OCI-LY7 (cell line): ENCODE data around the gene TRMT61A. TPM values are rescaled to one million over a fixed set of nuclear protein-coding genes. Genes with fewer than 3 reads are reported as not detected.

ENCODE experiments used
- BruUV-seq: library from RNA; stranded (reverse); fragments of 400-500 nt; replicated peaks from 2 replicates; lab custom pipeline; 2021; lab: Mats Ljungman, UMichigan
- CTCF ChIA-PET: fragments of 300-600 bp; sonication (Branson Sonifier 250); formaldehyde crosslinking; loops from one replicate; lab custom pipeline; 2022; ENCODE audit warnings: antibody characterized with exemption; ENCODE audit not compliant: unreplicated experiment; lab: Charles Lee
- POLR2A ChIA-PET: fragments of 300-600 bp; sonication (Branson Sonifier 250); formaldehyde crosslinking; loops from one replicate; lab custom pipeline; 2022; ENCODE audit warnings: antibody characterized with exemption; lab: Charles Lee
- DNase-seq: peaks from one replicate; pipeline ENCODE4 v3.0.0-alpha.2; 2015; ENCODE audit warnings: low spot score
- H2AFZ ChIP-seq: fragments of 200-600 bp; sonication (generic), shearing (Covaris generic); 2 replicates; pipeline ENCODE4 v1.6.1; 2014; ENCODE audit warnings: mild to moderate bottlenecking, antibody characterized with exemption, low read length, moderate library complexity
- H3K27ac ChIP-seq: fragments of 200-600 bp; sonication (generic); 2 replicates; pipeline ENCODE4 v1.5.1; 2014; ENCODE audit warnings: mixed run types, low read depth, mild to moderate bottlenecking, moderate library complexity, low read length, inconsistent platforms; ENCODE audit not compliant: poor library complexity, severe bottlenecking
- H3K36me3 ChIP-seq: fragments of 200-600 bp; sonication (generic); 2 replicates; pipeline ENCODE4 v1.6.1; 2014; ENCODE audit warnings: mild to moderate bottlenecking, antibody characterized with exemption, low read length, moderate library complexity, mixed read lengths; ENCODE audit not compliant: insufficient read depth
- H3K4me1 ChIP-seq: fragments of 200-600 bp; sonication (generic); 2 replicates; pipeline ENCODE4 v1.5.1; 2014; ENCODE audit warnings: mild to moderate bottlenecking, low read length; ENCODE audit not compliant: insufficient read depth, poor library complexity, severe bottlenecking
- H3K4me2 ChIP-seq: fragments of 200-600 bp; sonication (generic); 2 replicates; pipeline ENCODE4 v1.6.1; 2014; ENCODE audit warnings: mild to moderate bottlenecking, low read length
- H3K4me3 ChIP-seq: fragments of 200-600 bp; sonication (generic); 2 replicates; pipeline ENCODE4 v1.5.1; 2014; ENCODE audit warnings: mild to moderate bottlenecking, low read depth, low read length; ENCODE audit not compliant: poor library complexity, severe bottlenecking
- H3K79me2 ChIP-seq: fragments of 200-600 bp; sonication (generic); 2 replicates; pipeline ENCODE4 v1.6.1; 2016; ENCODE audit warnings: low read depth, mild to moderate bottlenecking, low read length, moderate library complexity, mixed read lengths; ENCODE audit not compliant: insufficient read depth
- H3K9me2 ChIP-seq: fragments of 200-600 bp; sonication (generic); 2 replicates; pipeline ENCODE4 v1.6.1; 2016; ENCODE audit warnings: mild to moderate bottlenecking, low read length, mixed read lengths; ENCODE audit not compliant: insufficient read depth
- H3K9me3 ChIP-seq: fragments of 200-600 bp; sonication (generic); 2 replicates; pipeline ENCODE4 v1.6.1; 2014; ENCODE audit warnings: mild to moderate bottlenecking, mixed run types, low read length, mixed read lengths
- H4K20me1 ChIP-seq: fragments of 200-600 bp; sonication (generic); 2 replicates; pipeline ENCODE4 v1.6.1; 2014; ENCODE audit warnings: mild to moderate bottlenecking, antibody characterized with exemption, low read length, moderate library complexity, mixed read lengths; ENCODE audit not compliant: insufficient read depth
- EZH2phosphoT487 ChIP-seq: fragments of 200-600 bp; sonication (generic); IDR thresholded peaks from 2 replicates; pipeline ENCODE4 v1.6.1; 2018; ENCODE audit warnings: low read depth, borderline replicate concordance, mild to moderate bottlenecking, mixed run types, antibody characterized with exemption, low read length, moderate library complexity, mixed read lengths
- intact Hi-C: fragments of 100-400 bp; cut with micrococcal nuclease; formaldehyde crosslinking; loops from one replicate; pipeline ENCODE4 v1.10.0; 2022; ENCODE audit not compliant: unreplicated experiment
- total RNA-seq, 2 experiments: library from RNA; depleted of rRNA in 1 of 2; stranded (reverse); fragments of >200 nt in 1 of 2; shearing (Covaris generic) in 1 of 2; gene quantifications; 2 replicates each; pipeline ENCODE4 v1.2.3, GENCODE V29; 2014 to 2022
- TF ChIP-seq, protein P1 (sequence below): fragments of 200-600 bp; sonication (generic); conservative IDR thresholded peaks from 2 replicates; pipeline ENCODE4 v1.5.1; 2014; ENCODE audit warnings: mild to moderate bottlenecking, antibody characterized with exemption, low read length, moderate library complexity, mixed read lengths

Gene TRMT61A
- total RNA-seq, 2 experiments from 2014 or later: 13.1 to 17.1 TPM

DNA sequence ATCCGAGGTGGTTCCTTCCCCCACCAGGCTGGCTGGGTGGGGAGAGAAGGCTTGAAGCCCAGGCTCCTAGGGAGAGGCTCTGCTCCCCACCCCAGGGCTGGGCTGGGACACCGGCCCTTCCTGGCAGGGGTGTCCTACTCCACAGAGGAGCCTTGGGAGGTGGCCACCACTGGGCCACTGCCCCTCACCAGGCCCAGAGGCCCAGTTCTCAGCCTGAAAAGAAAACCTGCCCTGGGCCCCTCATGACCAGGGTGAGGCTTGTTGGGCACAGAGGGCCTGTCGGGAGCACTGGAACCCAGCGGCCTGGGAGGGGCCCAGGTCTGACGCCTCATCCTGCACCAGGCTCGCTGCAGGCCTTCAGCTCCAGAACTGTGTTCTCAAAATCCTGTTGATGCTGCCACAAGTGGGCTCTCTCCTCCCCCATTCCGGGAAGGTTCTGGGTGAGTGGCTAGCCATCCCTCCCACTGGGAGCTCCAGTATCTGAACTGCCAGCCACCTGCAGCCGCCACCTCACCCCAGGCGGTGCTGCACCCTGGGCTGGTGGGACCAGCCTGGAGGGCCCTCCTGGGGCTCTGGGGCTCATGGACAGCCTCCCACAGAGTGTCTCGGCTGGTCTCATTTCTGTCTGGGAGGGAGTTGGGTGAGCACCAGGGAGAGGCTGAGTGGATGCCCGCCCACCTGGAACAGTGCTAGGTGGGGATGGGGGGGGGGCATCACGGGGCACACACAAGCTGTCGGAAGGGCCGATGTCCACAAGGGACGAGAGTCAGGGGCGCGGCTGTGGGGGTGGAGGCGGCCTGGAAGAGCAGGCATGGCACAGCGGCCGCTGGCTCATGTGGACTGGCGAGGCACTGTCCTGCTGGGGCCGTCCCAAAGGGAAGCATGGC, 21.7 kb downstream of the TRMT61A start:
- ChIA-PET POLR2A (interaction anchor here (0.6 kb wide), 1 partner anchor 164 kb away, joined by 3 read pairs; no protein-coding TSS in a partner anchor), CTCF (interaction anchor here (0.6 kb wide), 1 partner anchor 29 kb away, joined by 3 read pairs; no protein-coding TSS in a partner anchor)
- no peak overlapping the region for H3K4me2 ChIP-seq

DNA sequence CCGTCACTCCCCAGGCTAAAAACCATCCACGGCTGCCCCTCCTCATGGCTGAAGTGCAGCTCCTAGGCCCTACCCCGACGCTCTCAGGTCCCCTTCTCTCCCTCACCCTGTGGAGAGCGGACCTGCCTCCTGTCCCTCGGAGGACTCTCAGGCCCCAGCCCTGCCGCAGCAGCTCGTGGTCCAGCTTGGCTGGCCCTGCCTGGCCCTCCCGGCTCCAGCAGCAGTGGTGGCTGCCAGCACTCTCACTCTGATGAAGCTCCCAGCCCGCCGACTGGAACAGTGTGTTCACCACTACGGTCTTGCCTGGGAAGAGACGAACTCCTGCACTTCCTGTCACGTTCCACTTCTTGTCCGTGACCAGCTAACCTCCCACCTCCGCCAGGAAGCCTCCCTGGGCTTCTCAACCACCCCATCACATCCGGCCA, 22.4 kb downstream of the TRMT61A start:
- Histone ChIP-seq H3K36me3 (peaks cover under 1% of the 10 kb centered on the region; the same call in 1 of the 2 replicates), H3K4me1 (no peaks in the 10 kb centered on the region), H3K4me3 (no peak overlapping the region), H3K9me3 (no peaks in the 10 kb centered on the region), H3K4me2 (no peak overlapping the region), H2AFZ (no peak overlapping the region), H4K20me1 (no peaks in the 10 kb centered on the region), H3K27ac (no peak overlapping the region), H3K79me2 (peaks cover under 1% of the 10 kb centered on the region; the same call in 1 of the 2 replicates), H3K9me2 (no peaks in the 10 kb centered on the region)
- TF ChIP-seq, protein P1, sequence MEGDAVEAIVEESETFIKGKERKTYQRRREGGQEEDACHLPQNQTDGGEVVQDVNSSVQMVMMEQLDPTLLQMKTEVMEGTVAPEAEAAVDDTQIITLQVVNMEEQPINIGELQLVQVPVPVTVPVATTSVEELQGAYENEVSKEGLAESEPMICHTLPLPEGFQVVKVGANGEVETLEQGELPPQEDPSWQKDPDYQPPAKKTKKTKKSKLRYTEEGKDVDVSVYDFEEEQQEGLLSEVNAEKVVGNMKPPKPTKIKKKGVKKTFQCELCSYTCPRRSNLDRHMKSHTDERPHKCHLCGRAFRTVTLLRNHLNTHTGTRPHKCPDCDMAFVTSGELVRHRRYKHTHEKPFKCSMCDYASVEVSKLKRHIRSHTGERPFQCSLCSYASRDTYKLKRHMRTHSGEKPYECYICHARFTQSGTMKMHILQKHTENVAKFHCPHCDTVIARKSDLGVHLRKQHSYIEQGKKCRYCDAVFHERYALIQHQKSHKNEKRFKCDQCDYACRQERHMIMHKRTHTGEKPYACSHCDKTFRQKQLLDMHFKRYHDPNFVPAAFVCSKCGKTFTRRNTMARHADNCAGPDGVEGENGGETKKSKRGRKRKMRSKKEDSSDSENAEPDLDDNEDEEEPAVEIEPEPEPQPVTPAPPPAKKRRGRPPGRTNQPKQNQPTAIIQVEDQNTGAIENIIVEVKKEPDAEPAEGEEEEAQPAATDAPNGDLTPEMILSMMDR: no peak
- TF ChIP-seq EZH2phosphoT487: no peak
- ChIA-PET POLR2A (interaction anchor here (0.6 kb wide), 1 partner anchor 163 kb away, joined by 3 read pairs; no protein-coding TSS in a partner anchor), CTCF (no interaction called here)
- no TSS peak for BruUV-seq
- intact Hi-C loops: no loop called here
- no peak for DNase-seq

More for the DNA sequence above, 21.7 kb downstream of the TRMT61A start:
- Histone ChIP-seq H3K27ac (no peak overlapping the region), H3K4me3 (no peak overlapping the region), H2AFZ (no peak overlapping the region), H3K9me3 (no peaks in the 10 kb centered on the region), H3K4me1 (no peaks in the 10 kb centered on the region), H3K9me2 (no peaks in the 10 kb centered on the region), H4K20me1 (no peaks in the 10 kb centered on the region), H3K36me3 (no peaks in the 10 kb centered on the region), H3K79me2 (no peaks in the 10 kb centered on the region)
- no peak for DNase-seq
- no TSS peak for BruUV-seq
- intact Hi-C loops: no loop called here
- TF ChIP-seq EZH2phosphoT487: no peak
- TF ChIP-seq, protein P1: no peak
